Vagina (tissue), 2 donors: Measurements from ENCODE around the gene FDPS. TPM values are rescaled to one million over a fixed set of nuclear protein-coding genes. Genes with fewer than 3 reads are reported as not detected.

Experiments
- DNase-seq, 2 donors: peaks; one replicate each; pipeline ENCODE4 v3.0.0-alpha.2; 2017; ENCODE audit errors: extremely low spot score in 2 of 2
- H3K27ac ChIP-seq: fragments of 200-600 bp; sonication (generic); one replicate; pipeline ENCODE4 v1.5.1; 2019
- H3K27me3 ChIP-seq: fragments of 200-600 bp; sonication (generic); one replicate; pipeline ENCODE4 v1.5.1; 2019
- H3K36me3 ChIP-seq, 2 donors: fragments of 200-600 bp; sonication (generic); one replicate each; pipeline ENCODE4 v1.5.1; 2017 to 2019
- H3K4me1 ChIP-seq: fragments of 200-600 bp; sonication (generic); one replicate; pipeline ENCODE4 v1.5.1; 2019
- H3K4me3 ChIP-seq, 2 donors: fragments of 200-600 bp; sonication (generic); 1 replicate in 1 of 2; 2 replicates in 1 of 2; pipeline ENCODE4 v1.5.1; 2016 to 2019
- H3K9me3 ChIP-seq: fragments of 200-600 bp; sonication (generic); one replicate; pipeline ENCODE4 v1.5.1; 2019
- POLR2A ChIP-seq, 2 donors: fragments of 450-650 bp; IDR thresholded peaks; one replicate each; pipeline ENCODE4 v1.6.1; 2017; ENCODE audit warnings: antibody characterized with exemption in 2 of 2, mild to moderate bottlenecking in 2 of 2, moderate library complexity in 2 of 2
- POLR2AphosphoS5 ChIP-seq, 2 donors: sonication (generic); formaldehyde crosslinking; IDR thresholded peaks; one replicate each; pipeline ENCODE4 v1.9.0; 2017; ENCODE audit warnings: antibody characterized with exemption in 2 of 2, mild to moderate bottlenecking in 2 of 2, low read depth in 1 of 2; ENCODE audit not compliant: insufficient read depth in 1 of 2
- intact Hi-C: fragments of 100-400 bp; cut with DNase I; formaldehyde crosslinking; loops from one replicate; pipeline ENCODE4 v1.15.1; 2023
- total RNA-seq: library from RNA; depleted of rRNA; stranded (reverse); fragments of >200 nt; gene quantifications from one replicate; pipeline ENCODE4 v1.2.3, GENCODE V29; 2016
- TF ChIP-seq, protein P1 (sequence below), 3 experiments: fragments of 450-650 bp in 2 of 3; fragments of 200-600 bp in 1 of 3; sonication (generic) in 1 of 3; IDR thresholded peaks; one replicate each; pipeline ENCODE4 v1.5.1; 2017 to 2019; ENCODE audit warnings: antibody characterized with exemption in 3 of 3, mild to moderate bottlenecking in 2 of 3, moderate library complexity in 2 of 3

The FDPS gene
- total RNA-seq, 1 donor from 2014 or later = 71.0 TPM

- Histone ChIP-seq H3K27me3 (no peaks in the 10 kb centered on the region), H3K36me3 (peaks cover 0 to 57% of the 10 kb centered on the region in 2 donors), H3K9me3 (no peaks in the 10 kb centered on the region), H3K27ac (peak overlapping the region; percentile 70), H3K4me3 (no peak overlapping the region), H3K4me1 (peaks cover 24% of the 10 kb centered on the region)
- DNase-seq = no peak
- intact Hi-C loops = no loop called here
- TF ChIP-seq, protein P1, sequence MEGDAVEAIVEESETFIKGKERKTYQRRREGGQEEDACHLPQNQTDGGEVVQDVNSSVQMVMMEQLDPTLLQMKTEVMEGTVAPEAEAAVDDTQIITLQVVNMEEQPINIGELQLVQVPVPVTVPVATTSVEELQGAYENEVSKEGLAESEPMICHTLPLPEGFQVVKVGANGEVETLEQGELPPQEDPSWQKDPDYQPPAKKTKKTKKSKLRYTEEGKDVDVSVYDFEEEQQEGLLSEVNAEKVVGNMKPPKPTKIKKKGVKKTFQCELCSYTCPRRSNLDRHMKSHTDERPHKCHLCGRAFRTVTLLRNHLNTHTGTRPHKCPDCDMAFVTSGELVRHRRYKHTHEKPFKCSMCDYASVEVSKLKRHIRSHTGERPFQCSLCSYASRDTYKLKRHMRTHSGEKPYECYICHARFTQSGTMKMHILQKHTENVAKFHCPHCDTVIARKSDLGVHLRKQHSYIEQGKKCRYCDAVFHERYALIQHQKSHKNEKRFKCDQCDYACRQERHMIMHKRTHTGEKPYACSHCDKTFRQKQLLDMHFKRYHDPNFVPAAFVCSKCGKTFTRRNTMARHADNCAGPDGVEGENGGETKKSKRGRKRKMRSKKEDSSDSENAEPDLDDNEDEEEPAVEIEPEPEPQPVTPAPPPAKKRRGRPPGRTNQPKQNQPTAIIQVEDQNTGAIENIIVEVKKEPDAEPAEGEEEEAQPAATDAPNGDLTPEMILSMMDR (IDR thresholded peaks at IDR 0.05) = no peak
- TF ChIP-seq POLR2A (IDR thresholded peaks at IDR 0.05) (no peak), POLR2AphosphoS5 (IDR thresholded peaks at IDR 0.05; ENCODE audit: insufficient read depth in 1 of 2, low read depth in 1 of 2) (no peak)
Measured at GRCh38 chr1:155263067-155263466, 45.6 kb upstream of the FDPS start.

- Histone ChIP-seq H3K27me3 (no peaks in the 10 kb centered on the region), H3K4me1 (peaks cover 12% of the 10 kb centered on the region), H3K9me3 (no peaks in the 10 kb centered on the region), H3K4me3 (no peak overlapping the region), H3K36me3 (peaks cover 5 to 77% of the 10 kb centered on the region in 2 donors), H3K27ac (no peak overlapping the region)
- DNase-seq = no peak
- intact Hi-C loops = no loop called here
- TF ChIP-seq POLR2AphosphoS5 (IDR thresholded peaks at IDR 0.05; ENCODE audit: insufficient read depth in 1 of 2, low read depth in 1 of 2) (no peak), POLR2A (IDR thresholded peaks at IDR 0.05) (no peak)
- TF ChIP-seq, protein P1 (IDR thresholded peaks at IDR 0.05) = no peak
Measured at GRCh38 chr1:155266553-155266952, 42.1 kb upstream of the FDPS start.

DNA sequence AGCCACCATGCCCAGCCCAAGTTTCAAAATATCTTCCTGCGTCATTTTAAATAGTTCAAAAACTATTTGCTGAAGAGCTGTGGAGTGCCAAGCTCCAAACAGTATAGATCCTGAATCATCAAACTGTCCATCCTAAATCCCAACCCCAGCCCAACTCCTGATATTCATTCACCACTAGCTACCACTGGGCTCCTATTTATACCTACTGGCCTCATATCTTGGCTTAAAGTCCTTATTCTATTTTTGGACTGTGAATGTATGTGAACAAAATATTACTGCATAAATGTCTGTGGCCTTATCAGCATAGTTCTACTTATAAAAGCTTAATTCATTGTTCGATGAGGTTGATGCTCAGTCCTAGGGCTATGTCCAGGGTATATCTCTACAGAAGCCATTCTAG lies 41.3 kb upstream of the FDPS start:
- no peaks in the 10 kb centered on the region for H3K27me3 ChIP-seq
- H3K27ac ChIP-seq = no peak overlapping the region
- DNase-seq = no peak
- peaks cover 18% of the 10 kb centered on the region for H3K4me1 ChIP-seq
- no peak overlapping the region for H3K4me3 ChIP-seq
- TF ChIP-seq, protein P1 (IDR thresholded peaks at IDR 0.05) = no peak
- TF ChIP-seq POLR2AphosphoS5 (IDR thresholded peaks at IDR 0.05; ENCODE audit: insufficient read depth in 1 of 2, low read depth in 1 of 2) (no peak), POLR2A (IDR thresholded peaks at IDR 0.05) (no peak)
- H3K36me3 ChIP-seq = peaks cover 5 to 77% of the 10 kb centered on the region in 2 donors
- intact Hi-C loops = no loop called here
- H3K9me3 ChIP-seq = no peaks in the 10 kb centered on the region

DNA sequence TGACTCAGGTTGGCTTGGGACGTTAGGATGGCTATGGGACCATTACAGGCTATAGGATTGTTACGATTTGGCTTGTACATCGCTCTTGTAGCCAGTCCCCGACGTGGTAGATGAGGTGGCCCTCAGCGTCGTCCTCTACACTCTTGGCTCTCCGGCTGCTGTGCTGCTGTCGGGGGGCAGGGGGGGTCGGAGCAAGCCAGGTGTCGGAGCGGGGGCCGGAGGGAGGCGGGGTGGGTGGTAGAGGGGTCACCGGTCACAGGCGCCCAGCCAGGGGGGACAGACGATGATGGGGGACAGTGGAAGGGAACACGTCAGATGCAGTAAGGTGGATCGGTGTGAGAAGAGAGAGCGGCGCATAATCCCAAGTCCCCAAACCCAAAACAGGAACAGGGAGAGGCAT lies 40.0 kb upstream of the FDPS start:
- intact Hi-C loops = no loop called here
- H3K27ac ChIP-seq = no peak overlapping the region
- peaks cover 18% of the 10 kb centered on the region for H3K4me1 ChIP-seq
- H3K36me3 ChIP-seq = peaks cover 5 to 70% of the 10 kb centered on the region in 2 donors
- DNase-seq = no peak
- H3K4me3 ChIP-seq = no peak overlapping the region
- TF ChIP-seq POLR2AphosphoS5 (IDR thresholded peaks at IDR 0.05; ENCODE audit: insufficient read depth in 1 of 2, low read depth in 1 of 2) (no peak), POLR2A (IDR thresholded peaks at IDR 0.05) (no peak)
- TF ChIP-seq, protein P1 (IDR thresholded peaks at IDR 0.05) = no peak
- no peaks in the 10 kb centered on the region for H3K9me3 ChIP-seq
- no peaks in the 10 kb centered on the region for H3K27me3 ChIP-seq

GRCh38 chr1:155269381-155269780 lies 39.3 kb upstream of the FDPS start:
- no peak for DNase-seq
- TF ChIP-seq, protein P1 (IDR thresholded peaks at IDR 0.05) = no peak
- no peak for TF ChIP-seq POLR2A (IDR thresholded peaks at IDR 0.05)
- no peaks in the 10 kb centered on the region for H3K9me3 ChIP-seq
- no peaks in the 10 kb centered on the region for H3K27me3 ChIP-seq
- intact Hi-C loops = no loop called here
- no peak overlapping the region for H3K4me3 ChIP-seq
- H3K36me3 ChIP-seq = peaks cover 5 to 64% of the 10 kb centered on the region in 2 donors
- peaks cover 22% of the 10 kb centered on the region for H3K4me1 ChIP-seq
- H3K27ac ChIP-seq = no peak overlapping the region
